K562 (cell line): Measurements from ENCODE around the gene ECSIT. TPM values are rescaled to one million over a fixed set of nuclear protein-coding genes. Genes with fewer than 3 reads are reported as not detected.

Source experiments
- ADNP ChIP-seq: fragments of 200-800 bp; sonication (Bioruptor generic); IDR thresholded peaks from 2 replicates; pipeline ENCODE4 v1.6.1; 2016; ENCODE audit warnings: missing genetic modification characterization, missing compliant biosample characterization
- CCAR2 ChIP-seq: fragments of 200-400 bp; formaldehyde crosslinking; IDR thresholded peaks from 2 replicates; pipeline ENCODE4 v1.6.1; 2017; ENCODE audit warnings: mild to moderate bottlenecking, low read depth, low read length
- FOXA1 ChIP-seq: fragments of 450-650 bp; IDR thresholded peaks from 2 replicates; pipeline ENCODE4 v1.6.1; 2016; ENCODE audit warnings: mild to moderate bottlenecking, borderline replicate concordance
- FOXK1 ChIP-seq: sonication (generic); formaldehyde crosslinking; IDR thresholded peaks from 2 replicates; pipeline ENCODE4 v1.8.0; 2022; ENCODE audit warnings: missing genetic modification reagents, mild to moderate bottlenecking, borderline replicate concordance
- KLF13 ChIP-seq: fragments of 450-650 bp; IDR thresholded peaks from 2 replicates; pipeline ENCODE4 v1.6.1; 2016; ENCODE audit warnings: missing genetic modification characterization, low read depth, mild to moderate bottlenecking, missing compliant biosample characterization, moderate library complexity, borderline replicate concordance
- RAD51 ChIP-seq: fragments of 450-650 bp; IDR thresholded peaks from 2 replicates; pipeline ENCODE4 v1.7.1; 2016; ENCODE audit warnings: low read depth, mild to moderate bottlenecking, borderline replicate concordance
- RFX1 ChIP-seq: fragments of 450-650 bp; IDR thresholded peaks from 2 replicates; pipeline ENCODE4 v1.6.1; 2016; ENCODE audit warnings: mild to moderate bottlenecking, moderate library complexity
- TEAD1 ChIP-seq, 2 experiments: fragments of 450-650 bp in 1 of 2; sonication (generic) in 1 of 2; formaldehyde crosslinking; IDR thresholded peaks; 2 replicates each; pipeline versions ENCODE4 v1.4.0 to v1.8.0; 2020 to 2022; ENCODE audit warnings: mild to moderate bottlenecking in 2 of 2, missing genetic modification reagents in 1 of 2
- YY1 ChIP-seq, 3 experiments: IDR thresholded peaks; 2 replicates each; pipeline ENCODE4 v1.6.1; 2011; ENCODE audit warnings: low read length in 2 of 3, mild to moderate bottlenecking in 2 of 3, moderate library complexity in 2 of 3, borderline replicate concordance in 1 of 3, control low read depth in 1 of 3, low read depth in 1 of 3; ENCODE audit not compliant: insufficient read depth in 3 of 3, insufficient replicate concordance in 2 of 3, control insufficient read depth in 1 of 3, insufficient read length in 1 of 3; ENCODE audit errors: extremely low read depth in 1 of 3
- ZBTB1 ChIP-seq: sonication (generic); formaldehyde crosslinking; IDR thresholded peaks from 2 replicates; pipeline ENCODE4 v1.8.1; 2023; ENCODE audit warnings: missing genetic modification reagents, low read depth, mild to moderate bottlenecking, borderline replicate concordance
- ZBTB7A ChIP-seq: IDR thresholded peaks from 2 replicates; pipeline ENCODE4 v1.6.1; 2011; ENCODE audit warnings: low read depth, mild to moderate bottlenecking, low read length, moderate library complexity, borderline replicate concordance; ENCODE audit not compliant: control insufficient read depth
- ZNF133 ChIP-seq: fragments of 250-450 bp; sonication (Bioruptor Pico); IDR thresholded peaks from 2 replicates; pipeline ENCODE4 v1.4.0; 2020; ENCODE audit warnings: mild to moderate bottlenecking
- ZNF408 ChIP-seq: fragments of 250-450 bp; sonication (Bioruptor Pico); IDR thresholded peaks from 2 replicates; pipeline ENCODE4 v1.4.0; 2020; ENCODE audit warnings: low read depth, mild to moderate bottlenecking, moderate library complexity
- ZSCAN32 ChIP-seq: fragments of 450-650 bp; formaldehyde crosslinking; IDR thresholded peaks from 2 replicates; pipeline ENCODE4 v1.4.0; 2020; ENCODE audit warnings: mild to moderate bottlenecking, moderate library complexity
- polyA plus RNA-seq, 8 experiments: library from polyadenylated mRNA; depleted of rRNA in 4 of 8; stranded (reverse) in 5 of 8; unstranded in 3 of 8; fragments of >200 nt; fragmentation: Nextera tagmentation in 2 of 8; fragmentation: Illumina TruSeq in 1 of 8; extraction: Ambion mirVana in 2 of 8; extraction: Trizol in 1 of 8; gene quantifications; 2 replicates each; pipeline versions ENCODE4 v1.2.1 to v1.2.3, GENCODE V29; 2011 to 2014; ENCODE audit warnings: inconsistent platforms in 1 of 8, missing spikeins in 1 of 8
- total RNA-seq, 7 experiments: library from RNA; depleted of rRNA in 6 of 7; stranded (reverse); fragments of >200 nt in 6 of 7; fragmentation: Illumina TruSeq in 2 of 7; extraction: Trizol in 2 of 7; gene quantifications; 2 replicates each; pipeline versions ENCODE4 v1.2.1 to v1.2.3, GENCODE V29; 2011 to 2021; ENCODE audit warnings: low replicate concordance in 1 of 7
- TF ChIP-seq, protein P1 (sequence below): fragments of 450-650 bp; IDR thresholded peaks from 2 replicates; pipeline ENCODE4 v1.6.1; 2017; ENCODE audit warnings: antibody characterized with exemption
- TF ChIP-seq, protein P2 (sequence below): fragments of 250-450 bp; sonication (Bioruptor Pico); IDR thresholded peaks from 2 replicates; pipeline ENCODE4 v1.4.0; 2020
- TF ChIP-seq, protein P3 (sequence below): fragments of 200-800 bp; sonication (Bioruptor generic); IDR thresholded peaks from 2 replicates; pipeline ENCODE4 v1.6.1; 2017; ENCODE audit warnings: missing genetic modification characterization, missing compliant biosample characterization

ECSIT gene
- total and polyA plus RNA-seq, 9 of the 15 experiments (the other 6 are each of a cell fraction or from before 2014, with no cell fraction given): 1.1 to 82.5 (median 43.9) TPM

DNA sequence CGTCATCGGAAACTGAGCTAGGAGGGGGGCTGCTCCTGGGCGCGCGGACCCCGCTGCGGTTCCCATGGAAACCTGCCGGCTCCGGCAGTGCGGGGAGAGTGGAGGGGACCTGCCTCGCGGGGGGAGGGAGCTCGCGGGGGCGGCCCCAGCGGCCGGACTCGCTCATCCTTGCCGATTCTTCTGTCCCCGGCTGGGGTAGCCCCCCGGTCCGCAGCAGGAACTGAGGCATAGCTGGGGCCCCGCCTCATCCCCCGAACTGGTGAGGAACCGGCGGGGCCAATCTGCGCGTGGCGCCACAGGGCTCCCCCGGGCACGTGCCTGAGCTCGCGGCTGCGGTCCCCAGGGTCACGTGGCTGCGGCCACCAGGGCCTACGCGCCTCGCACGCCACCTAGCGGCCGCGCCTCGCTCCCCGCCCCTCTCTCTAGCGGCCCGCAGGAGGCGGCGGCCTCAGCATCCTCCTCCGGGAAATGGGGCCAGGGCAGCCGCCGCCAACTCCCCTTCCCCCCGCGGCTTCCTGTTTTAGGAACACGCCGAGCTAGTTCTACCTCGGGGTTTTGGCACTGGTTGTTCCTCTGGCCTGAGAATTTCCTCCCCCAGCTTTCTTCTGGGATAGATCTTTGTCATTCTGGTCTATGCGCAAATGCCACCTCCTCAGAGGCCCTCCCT lies 46.4 kb downstream of the ECSIT start (continued):
- TF ChIP-seq KLF13 (tag) (peak; percentile 94), CCAR2 (no peak), FOXA1 (no peak), TEAD1 (CRISPR knock-in tag; IDR thresholded peaks at IDR 0.05) (peak; percentile 38 to 97; a peak in 2 of 4 replicates), FOXK1 (CRISPR knock-in tag) (peak; percentile 92), ZNF408 (CRISPR knock-in tag) (no peak), ZBTB7A (peak; percentile 43; the same call in 1 of the 2 replicates), ZNF133 (CRISPR knock-in tag) (no peak), RFX1 (peak; percentile 88), YY1 (IDR thresholded peaks at IDR 0.05; ENCODE audit: borderline replicate concordance in 1 of 3, control insufficient read depth in 1 of 3, extremely low read depth in 1 of 3, insufficient read depth in 3 of 3, insufficient read length in 1 of 3, insufficient replicate concordance in 2 of 3, low read depth in 1 of 3, low read length in 2 of 3) (peak in 2 of 3 experiments; percentile 40 to 68), ADNP (tag) (peak; percentile 68; the same call in 1 of the 2 replicates), ZBTB1 (peak; percentile 94), ZSCAN32 (no peak), RAD51 (peak; percentile 94)
- TF ChIP-seq, protein P1, sequence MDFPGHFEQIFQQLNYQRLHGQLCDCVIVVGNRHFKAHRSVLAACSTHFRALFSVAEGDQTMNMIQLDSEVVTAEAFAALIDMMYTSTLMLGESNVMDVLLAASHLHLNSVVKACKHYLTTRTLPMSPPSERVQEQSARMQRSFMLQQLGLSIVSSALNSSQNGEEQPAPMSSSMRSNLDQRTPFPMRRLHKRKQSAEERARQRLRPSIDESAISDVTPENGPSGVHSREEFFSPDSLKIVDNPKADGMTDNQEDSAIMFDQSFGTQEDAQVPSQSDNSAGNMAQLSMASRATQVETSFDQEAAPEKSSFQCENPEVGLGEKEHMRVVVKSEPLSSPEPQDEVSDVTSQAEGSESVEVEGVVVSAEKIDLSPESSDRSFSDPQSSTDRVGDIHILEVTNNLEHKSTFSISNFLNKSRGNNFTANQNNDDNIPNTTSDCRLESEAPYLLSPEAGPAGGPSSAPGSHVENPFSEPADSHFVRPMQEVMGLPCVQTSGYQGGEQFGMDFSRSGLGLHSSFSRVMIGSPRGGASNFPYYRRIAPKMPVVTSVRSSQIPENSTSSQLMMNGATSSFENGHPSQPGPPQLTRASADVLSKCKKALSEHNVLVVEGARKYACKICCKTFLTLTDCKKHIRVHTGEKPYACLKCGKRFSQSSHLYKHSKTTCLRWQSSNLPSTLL: 0 out of 2 replicates have a peak, but pooled peaks have one; percentile 62
- TF ChIP-seq, protein P2, sequence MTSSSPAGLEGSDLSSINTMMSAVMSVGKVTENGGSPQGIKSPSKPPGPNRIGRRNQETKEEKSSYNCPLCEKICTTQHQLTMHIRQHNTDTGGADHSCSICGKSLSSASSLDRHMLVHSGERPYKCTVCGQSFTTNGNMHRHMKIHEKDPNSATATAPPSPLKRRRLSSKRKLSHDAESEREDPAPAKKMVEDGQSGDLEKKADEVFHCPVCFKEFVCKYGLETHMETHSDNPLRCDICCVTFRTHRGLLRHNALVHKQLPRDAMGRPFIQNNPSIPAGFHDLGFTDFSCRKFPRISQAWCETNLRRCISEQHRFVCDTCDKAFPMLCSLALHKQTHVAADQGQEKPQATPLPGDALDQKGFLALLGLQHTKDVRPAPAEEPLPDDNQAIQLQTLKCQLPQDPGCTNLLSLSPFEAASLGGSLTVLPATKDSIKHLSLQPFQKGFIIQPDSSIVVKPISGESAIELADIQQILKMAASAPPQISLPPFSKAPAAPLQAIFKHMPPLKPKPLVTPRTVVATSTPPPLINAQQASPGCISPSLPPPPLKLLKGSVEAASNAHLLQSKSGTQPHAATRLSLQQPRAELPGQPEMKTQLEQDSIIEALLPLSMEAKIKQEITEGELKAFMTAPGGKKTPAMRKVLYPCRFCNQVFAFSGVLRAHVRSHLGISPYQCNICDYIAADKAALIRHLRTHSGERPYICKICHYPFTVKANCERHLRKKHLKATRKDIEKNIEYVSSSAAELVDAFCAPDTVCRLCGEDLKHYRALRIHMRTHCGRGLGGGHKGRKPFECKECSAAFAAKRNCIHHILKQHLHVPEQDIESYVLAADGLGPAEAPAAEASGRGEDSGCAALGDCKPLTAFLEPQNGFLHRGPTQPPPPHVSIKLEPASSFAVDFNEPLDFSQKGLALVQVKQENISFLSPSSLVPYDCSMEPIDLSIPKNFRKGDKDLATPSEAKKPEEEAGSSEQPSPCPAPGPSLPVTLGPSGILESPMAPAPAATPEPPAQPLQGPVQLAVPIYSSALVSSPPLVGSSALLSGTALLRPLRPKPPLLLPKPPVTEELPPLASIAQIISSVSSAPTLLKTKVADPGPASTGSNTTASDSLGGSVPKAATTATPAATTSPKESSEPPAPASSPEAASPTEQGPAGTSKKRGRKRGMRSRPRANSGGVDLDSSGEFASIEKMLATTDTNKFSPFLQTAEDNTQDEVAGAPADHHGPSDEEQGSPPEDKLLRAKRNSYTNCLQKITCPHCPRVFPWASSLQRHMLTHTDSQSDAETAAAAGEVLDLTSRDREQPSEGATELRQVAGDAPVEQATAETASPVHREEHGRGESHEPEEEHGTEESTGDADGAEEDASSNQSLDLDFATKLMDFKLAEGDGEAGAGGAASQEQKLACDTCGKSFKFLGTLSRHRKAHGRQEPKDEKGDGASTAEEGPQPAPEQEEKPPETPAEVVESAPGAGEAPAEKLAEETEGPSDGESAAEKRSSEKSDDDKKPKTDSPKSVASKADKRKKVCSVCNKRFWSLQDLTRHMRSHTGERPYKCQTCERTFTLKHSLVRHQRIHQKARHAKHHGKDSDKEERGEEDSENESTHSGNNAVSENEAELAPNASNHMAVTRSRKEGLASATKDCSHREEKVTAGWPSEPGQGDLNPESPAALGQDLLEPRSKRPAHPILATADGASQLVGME (CRISPR knock-in tag): peak; percentile 93
- TF ChIP-seq, protein P3, sequence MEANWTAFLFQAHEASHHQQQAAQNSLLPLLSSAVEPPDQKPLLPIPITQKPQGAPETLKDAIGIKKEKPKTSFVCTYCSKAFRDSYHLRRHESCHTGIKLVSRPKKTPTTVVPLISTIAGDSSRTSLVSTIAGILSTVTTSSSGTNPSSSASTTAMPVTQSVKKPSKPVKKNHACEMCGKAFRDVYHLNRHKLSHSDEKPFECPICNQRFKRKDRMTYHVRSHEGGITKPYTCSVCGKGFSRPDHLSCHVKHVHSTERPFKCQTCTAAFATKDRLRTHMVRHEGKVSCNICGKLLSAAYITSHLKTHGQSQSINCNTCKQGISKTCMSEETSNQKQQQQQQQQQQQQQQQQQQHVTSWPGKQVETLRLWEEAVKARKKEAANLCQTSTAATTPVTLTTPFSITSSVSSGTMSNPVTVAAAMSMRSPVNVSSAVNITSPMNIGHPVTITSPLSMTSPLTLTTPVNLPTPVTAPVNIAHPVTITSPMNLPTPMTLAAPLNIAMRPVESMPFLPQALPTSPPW (CRISPR knock-in tag): peak; percentile 87
